SKM-1 treated with dmso at 0.1 percent for 144 hours (cell line): ENCODE results near the gene PUSL1.

Experiments used
- DNase-seq: peaks from one replicate; lab custom pipeline; 2025; ENCODE audit not compliant: unreplicated experiment; lab: John Stamatoyannopoulos, UW

Gene PUSL1

DNA sequence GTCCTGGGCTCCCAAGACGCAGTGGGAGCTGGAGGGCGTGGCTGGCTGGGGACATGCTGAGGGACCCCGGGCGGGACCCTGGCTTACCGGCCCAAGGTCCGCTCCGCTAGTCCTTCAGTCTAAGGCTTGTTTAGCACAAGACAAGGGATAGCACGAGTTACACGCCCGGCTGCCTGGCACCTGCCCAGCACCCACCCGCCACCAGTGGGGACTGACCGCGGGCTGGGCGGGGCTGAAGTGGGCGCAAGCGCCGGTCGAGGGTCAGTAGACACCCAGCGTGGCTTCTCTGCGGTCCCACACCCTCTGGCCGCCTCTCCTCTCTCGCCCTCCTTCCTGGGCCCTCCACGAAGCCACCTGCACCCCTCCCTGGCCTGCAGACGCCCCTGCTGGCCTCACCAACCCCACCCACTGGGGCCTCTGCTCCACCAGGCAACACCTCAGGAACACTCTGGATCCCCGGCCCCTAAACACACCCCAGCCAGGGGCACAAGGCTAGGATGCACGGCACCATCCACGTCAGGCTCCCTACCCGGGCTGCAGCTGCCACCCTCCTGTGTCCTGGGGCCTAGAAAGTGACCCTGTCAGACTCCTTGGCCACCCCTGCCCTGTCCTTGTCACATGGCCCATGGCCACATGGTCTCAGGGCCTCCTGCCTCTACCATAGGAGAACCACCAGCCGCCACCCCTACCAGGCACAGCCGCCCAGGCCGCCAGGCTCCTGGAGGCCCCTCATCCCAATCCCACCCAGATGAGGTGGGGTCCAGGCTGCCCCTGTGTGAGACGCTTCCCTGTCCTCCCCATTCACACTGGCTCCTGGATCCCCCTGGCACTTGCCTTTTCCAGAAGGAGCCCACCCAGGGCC, 28.8 kb downstream of the PUSL1 start:
- DNase-seq, result no peak

DNA sequence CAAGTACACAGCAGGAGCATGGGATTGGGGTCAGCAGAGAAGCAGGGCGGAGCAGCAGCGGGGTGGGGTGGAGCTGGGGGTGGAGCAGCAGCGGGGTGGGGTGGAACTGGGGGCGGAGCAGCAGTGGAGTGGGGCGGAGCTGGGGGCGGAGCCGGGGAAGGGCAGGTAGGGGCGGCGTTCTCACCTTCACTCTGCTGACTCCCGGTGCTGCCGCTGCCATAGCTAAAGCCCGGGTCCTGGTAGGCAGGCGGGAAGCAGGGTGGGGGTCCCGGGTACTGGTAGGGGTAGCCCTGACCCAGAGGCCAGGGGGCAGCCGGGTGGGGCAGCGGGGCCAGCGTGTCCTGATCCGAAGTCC, 29.4 kb downstream of the PUSL1 start:
- DNase-seq, result no peak

DNA sequence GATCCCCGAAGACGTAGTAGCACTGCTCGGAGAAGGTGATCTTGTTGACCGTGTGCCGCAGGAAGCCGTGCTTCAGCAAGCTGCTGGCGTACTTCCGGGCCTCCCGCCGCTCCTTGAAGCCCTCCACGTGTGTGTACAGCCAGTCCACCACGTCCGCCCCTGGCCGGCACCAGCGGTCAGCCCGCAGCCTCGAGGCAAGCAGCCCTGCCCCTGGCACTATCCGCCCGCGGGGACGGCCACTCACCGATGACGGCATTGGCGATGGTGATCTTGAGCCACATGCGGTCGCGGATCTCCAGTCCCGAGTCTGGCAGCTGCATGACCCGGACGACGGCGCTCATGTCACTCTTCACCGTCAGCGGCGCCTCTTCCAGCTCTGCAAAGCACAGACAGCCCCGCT, 29.9 kb downstream of the PUSL1 start:
- DNase-seq, result no peak

DNA sequence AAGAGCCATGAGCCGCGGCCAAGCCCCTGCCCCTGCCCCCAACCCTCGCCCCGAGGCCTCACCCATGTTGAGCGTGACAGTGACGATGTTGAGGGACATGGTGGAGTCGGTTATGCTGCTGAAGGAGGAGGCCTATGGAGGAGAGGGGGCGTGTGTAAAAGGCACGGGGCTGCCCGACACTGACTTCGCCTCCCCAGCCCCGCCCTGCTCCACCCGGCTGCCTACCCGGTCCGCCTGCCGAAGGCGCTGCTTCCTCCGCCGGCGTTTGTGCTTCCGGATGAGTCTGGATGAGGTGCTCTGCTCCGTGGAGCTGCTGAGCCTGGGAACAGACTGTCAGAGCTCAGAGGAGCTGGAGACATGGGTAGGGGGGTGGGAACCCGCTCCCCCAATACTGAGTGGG, 31.8 kb downstream of the PUSL1 start:
- no peak for DNase-seq

DNA sequence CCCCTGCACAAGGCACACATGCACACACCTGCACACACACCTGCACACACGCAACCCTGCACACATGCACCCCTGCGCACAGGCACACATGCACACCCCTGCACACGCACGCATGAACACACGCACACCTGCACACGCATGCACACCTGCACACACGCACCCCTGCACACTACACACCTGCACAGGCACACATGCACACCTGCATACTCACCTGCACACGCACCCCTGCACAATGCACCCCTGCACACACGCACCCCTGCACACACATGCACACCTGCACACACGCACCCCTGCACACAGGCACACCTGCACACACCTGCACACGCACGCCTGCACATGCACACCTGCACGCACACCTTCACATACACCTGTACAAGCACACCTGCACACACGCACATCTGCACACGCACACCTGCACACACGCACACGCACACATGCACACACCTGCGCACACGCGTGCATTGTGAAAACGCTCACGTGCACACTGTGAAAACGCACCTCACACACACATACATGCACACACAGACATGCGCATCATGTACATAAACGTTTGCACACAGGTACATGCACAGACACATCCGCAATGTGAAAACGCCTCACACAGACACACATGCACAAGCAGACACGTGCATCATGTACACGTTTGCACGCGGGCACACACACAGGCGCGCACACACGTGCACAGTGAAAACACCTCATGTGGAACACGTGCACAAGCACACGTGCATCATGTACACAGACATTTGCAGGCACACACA, 32.6 kb downstream of the PUSL1 start:
- DNase-seq, result no peak

DNA sequence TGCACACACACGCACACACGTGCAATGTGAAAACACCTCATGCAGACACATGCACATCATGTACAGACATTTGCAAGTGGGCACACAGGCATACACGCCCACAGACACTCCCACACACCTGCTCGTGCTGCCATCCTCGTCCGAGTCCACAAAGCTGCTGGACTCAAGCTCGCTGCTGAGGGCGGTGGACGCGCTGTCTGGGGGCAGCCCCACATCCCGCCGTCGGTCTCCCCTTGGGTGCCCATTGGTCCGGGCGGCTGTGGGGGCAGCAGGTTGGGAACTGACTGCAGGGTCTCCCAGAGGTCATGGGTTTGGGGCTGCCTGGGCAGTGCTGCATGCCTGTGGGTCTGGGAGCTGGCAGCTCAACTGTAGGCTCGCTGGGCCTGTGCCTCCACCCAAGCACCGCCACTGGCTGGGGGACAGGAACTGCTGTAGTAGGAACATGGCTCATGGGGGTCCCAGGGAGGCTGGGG, 33.2 kb downstream of the PUSL1 start:
- DNase-seq, result no peak

DNA sequence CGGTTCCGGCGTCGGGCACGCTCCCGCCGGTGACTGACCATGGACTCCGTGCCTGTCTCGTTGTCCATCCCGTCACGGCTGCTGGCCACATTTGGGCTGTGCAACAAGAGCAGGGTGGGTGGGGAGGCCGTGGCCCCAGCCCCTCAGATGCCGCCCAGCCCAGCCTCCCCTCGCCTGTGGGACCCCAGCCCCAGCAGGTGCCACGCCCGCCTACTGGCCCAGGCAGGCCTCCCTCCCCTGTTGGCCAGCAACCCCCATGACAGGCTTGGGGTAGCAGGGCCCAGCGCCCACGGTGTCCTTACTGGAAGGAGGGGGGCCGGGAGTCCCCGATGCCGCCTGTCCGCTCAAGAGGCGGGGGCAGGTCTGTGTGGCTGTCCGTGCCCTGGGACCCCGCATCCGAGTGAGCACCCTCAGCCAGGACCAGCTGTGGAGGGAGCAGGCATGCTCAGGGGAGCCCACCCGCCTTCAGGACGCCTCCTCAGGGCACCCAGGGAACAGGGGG, 33.7 kb downstream of the PUSL1 start:
- DNase-seq, result no peak

DNA sequence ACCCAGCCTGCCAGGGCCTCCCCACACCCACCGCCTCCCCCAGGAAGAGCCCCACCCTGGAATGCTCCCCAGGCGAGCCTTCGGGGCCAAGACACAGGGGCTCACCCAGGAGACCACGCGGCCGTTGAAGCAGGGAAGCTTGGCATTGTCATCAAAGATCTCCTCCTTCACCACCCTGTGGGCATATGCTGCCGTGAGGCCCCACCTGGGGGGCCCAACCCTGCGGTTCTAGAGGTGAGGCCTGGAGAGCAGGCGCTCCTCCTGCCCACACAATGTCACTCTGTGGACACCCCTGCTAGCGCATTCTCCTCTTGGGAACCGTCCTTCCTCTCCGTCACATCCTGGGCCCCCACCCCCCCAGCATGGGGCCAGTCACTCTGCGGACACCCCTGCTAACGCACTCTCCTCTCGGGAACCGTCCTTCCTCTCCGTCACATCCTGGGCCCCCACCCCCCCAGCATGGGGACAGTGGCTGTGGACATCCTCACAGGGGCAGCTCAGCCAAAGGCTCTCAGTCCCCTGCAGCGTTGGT, 34.3 kb downstream of the PUSL1 start:
- DNase-seq, result no peak

DNA sequence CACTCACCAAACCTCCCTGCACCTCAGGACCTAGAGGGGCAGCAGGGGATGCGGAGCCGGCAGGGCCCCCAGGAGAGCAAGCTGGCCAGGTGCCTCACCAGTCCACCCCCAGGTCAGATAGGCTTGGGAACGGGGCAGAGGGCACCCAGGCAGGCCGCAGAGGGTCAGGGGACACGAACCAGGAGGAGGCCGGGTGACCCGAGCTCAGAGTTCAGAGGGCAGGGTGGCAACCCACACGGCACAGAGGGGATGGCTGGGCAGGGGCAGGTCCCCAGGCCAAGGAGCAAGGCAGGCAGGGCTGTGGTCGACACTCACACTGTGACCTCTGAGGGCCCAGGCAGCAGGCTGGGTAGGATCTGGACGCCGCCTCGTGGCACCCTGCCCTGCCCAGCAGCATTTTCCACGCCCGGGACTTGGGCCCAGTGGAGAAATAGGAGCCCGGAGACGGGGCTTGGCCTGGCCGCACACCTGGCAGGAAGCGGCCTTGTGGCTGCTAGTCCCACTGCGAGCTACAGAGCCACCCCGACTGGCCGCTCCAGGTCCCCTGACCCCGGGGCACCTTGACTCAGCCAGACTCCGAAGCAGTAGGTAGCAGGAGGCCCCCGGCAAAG, 35.5 kb downstream of the PUSL1 start:
- DNase-seq, result no peak

DNA sequence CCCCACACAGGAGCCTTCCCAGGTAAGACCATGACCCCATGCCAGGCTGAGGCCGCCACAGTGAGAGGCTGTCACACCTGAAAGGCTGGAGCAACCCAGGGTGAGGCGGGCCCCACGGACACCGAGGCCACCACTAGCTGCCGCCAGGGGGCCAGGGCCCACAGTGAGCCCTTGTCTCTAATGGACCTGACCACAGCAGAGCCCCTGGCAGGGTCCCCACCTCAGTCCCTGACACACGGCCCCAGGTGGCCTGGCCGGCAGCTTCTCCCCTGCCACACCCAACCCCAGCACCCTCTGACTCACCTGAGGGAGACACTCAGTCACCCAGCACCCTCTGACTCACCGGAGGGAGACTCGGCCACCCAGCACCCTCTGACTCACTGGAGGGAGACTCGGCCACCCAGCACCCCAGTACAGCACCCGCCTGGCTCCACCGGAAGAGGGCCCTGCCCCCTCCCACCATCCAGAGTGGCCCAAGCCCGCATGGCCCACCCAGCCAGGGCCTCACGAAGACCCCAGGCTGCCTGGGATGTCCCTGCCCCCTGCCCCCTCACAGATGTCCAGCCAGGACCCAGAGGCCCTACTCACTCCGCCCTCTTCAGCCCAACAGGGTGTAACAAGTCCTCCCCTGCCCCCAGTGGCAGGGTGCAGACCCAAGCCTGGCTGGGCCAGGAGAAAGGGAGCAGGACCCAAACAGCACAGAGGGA, 36.4 kb downstream of the PUSL1 start:
- DNase-seq, result peak; percentile 20

DNA sequence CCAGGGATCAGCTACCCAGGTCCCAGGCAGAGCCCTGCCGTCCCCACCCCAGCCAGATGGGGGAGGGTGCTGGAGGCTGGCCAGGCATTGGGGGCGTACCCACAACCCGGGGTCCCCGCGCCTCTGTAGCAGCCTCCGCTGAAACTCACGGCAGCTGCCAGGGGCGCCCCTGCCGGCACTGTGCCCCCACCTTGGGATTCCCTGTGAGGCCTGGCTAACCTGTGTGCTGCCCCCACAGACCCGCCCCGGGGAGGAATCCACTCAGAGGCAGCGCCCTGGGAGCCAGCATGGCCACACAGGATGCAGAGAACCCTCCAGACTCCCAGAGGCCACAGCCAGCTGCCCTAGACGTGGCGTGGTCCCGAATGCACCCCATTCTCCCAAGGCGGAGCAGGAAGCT, 37.0 kb downstream of the PUSL1 start:
- DNase-seq, result no peak

DNA sequence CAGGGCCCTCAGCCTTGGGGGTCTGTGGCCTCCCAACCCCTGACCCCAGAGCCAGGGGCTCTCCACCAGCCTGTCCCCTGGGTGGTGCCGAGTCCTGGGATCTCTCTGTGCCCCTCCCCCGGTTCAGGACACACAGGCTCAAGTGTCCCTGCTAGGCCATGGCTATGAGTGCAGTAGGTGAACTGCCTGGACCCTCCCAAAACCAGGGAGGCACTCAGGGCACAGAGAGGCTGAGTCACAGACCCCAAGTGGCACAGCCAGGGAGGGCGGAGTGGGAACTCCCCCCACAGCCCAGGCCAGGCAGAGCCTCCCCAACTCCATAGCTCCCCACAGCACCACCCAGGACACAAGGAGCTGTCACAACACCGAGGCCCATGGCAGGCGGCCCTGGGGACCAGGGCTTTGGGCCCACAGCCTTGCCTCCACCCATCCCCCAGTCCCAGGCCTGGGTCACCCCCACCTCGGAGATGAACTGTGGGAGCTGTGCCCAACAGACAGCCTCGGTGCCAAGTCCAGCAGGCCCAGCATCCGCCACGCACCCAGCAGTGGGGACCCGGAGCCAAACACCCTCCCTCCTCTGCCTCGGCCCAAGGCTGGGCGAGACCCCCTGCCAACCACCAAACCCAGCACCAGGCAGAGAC, 37.6 kb downstream of the PUSL1 start:
- no peak for DNase-seq

DNA sequence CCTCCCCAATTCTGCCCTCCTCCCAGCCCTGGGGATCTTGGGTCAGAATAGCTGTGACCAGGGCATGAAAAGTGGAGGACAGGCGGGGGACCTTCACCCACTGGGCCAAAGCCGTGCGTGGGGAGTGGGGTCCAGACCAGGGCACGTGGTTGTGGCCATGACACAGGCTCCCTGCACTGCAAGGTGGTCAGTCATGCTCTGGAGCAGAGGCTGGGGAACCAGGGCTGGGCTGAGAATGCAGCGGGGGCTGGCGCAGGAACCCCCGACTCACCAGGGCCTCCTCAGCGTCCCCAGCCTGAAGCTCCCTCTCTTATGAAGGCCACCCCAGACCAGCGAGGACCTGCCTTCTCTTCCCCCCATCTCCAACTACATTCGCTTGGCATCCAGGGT, 38.1 kb downstream of the PUSL1 start:
- DNase-seq, result no peak

DNA sequence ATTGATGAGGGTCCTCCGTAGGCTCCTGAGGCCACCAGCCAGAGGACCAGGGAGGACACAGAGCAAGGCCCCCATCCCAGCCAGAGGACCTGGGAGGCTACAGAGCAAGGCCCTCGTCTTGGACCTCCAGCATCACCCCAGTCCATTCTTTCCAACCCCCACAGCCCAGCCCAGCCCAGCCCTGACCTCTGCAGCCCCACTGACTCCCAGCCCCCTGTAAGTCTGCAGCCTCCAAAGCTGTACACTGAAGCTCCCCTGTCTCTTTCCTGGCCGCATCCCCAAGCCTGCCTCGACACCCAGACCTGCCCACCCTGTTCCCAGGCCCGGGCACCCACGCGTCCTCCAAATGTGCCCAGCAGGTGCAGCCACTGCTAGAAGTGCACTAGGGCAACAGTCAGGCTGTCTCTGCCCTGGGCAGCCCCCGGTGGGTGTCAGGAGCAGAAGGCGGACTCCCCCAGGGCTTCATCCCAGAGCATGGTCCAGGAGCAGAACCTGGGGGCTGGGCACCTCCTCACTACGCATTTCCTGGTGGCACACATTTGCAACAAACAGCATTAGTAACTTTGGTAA, 38.7 kb downstream of the PUSL1 start:
- no peak for DNase-seq

DNA sequence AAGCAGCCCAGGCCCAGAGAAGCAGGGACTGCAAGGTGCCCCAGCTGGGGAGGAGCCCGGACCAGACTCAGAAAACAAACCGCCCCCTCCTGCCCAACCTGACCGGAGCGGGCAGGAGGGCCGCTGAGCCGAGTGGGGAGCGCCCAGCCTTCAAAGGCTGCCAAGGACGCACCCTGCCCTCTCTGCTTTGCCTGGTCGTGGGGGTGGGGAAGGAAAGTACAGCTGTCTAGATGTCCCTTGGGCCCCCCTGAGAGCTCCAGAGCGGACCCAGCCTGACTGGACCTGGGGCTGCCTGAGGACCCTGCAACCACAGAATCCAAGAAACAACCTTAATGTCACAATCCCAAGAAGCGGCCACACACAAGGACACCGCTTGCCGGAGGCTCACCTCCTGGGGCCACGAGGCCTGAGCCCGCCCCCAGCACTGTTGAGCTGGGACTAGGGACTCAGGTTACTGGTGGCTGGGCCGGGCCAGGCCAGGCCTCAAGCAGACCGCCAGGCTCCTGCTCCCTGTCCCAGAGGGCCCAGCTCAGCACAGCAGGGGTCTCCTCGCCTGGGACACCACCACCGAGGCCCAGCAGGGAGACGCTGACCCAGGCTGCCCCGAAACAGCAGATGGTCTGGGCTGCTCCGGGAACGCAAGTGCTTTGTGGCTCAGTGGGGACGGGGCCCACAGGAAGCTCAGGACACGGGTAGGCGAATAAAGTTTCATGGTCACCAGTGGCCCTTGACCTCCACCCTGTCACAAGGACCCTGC, 39.4 kb downstream of the PUSL1 start:
- no peak for DNase-seq

DNA sequence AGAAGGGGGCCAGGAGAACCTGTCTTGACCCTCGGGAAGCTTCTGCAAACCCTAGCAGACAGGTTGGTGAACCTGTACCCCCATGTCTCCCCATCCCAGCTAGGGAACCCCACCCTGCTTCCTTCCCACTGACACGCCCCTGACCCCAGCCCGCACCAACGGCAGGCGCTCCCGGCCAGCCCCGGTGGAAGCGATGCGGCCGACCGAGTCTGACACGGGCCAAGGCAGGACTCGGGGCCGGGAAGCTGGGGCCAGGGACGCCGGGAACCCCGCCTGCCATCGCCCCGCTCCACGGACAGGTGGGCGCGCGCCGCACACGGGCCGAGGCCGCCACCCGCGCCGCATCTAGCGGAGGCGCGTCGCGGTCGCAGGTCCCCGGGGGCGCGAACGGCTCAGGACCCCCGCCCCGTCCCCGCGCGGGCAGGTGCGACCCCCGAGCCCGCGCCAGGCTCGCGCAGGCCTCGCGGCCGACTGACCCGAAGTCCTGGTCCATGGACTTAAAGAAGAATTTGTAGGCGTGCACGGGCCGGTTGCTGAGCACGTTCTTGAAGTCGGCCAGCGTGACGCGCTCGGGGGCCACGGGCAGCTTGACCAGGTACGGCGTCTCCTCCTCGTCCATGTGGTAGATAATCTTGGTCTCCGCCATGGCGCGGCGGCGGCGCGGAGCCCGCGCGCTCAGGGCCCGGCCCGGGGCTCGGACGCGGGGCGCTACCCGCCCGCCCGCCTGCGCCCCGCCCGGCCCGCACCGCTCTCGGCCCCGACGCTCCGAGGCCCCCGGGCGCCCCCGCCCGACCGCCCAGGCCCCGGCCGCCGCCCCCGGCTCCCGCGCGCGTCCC, 40.2 kb downstream of the PUSL1 start:
- no peak for DNase-seq

DNA sequence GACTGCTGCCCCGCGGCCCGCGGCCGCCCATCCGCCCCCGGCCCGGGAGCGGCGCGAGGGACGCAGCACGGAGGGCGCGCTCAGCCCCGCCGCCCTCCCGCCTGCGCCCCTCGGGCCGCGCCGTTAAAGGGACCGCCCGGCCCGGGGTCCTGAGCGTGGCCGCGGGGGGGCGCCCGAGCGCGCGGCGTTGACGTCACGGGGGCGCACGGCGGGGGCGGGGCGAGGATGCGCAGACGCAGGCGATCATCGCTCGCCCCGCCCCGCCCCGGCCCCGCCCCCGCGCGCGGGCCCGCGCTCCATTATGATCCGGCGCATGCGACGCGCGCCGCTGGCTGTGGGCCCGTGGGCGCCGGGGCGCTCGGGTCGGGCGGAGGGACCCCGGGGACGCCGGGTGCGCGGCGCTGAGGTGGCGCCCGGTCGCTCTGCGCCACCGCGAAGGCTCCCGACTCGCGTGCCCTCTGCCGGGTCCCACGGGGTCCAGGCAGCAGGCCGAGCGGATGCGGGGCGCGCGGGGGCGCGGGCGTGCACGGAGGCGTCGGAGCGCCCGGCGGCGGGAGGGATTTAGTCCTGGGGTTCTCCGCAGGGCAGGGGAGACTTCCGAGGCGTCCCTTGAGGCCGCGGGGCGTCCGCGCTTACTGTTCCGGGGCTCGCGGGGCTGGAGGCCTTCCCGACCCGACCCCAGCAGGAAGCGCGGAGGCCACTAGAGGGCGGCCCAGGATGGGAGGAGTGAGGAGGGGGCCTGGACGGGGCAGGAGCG, 41.0 kb downstream of the PUSL1 start, which contains the start of gene DVL1:
DVL1 (minus strand) TSS at position 163 of the 757 bp plus-strand sequence. CDS start 353 bp downstream, outside the sequence.
- DNase-seq, result peak; percentile 30
